ENCODE data around the gene PLIN3.
"Not testable (repeated sequence)": the region's sequence is repeated elsewhere in the genome, so short reads cannot be mapped to it uniquely, and the experiment has no call there.

Gene PLIN3

GRCh38 chr19:4889034-4889815, 21.8 kb upstream of the PLIN3 start:
- no peak for DNase-seq

DNA sequence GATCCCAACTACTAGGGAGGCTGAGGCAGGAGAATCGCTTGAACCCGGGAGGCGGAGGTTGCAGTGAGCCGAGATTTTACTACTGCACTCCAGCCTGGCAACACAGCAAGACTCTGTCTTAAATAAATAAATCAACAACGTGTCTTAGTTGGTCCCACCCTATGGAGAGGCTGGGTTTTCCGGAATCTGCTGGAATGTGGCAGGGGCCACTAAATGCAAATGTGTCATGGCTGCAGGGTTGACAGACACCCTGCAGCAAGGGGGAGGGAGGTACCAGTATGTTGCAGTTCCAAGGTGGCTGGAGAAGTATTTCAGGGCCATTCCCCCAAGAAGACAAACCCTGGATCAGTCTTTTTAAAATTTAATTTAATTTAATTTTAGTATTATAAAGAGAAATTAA, 20.3 kb upstream of the PLIN3 start:
- DNase-seq = not testable (repeated sequence)

DNA sequence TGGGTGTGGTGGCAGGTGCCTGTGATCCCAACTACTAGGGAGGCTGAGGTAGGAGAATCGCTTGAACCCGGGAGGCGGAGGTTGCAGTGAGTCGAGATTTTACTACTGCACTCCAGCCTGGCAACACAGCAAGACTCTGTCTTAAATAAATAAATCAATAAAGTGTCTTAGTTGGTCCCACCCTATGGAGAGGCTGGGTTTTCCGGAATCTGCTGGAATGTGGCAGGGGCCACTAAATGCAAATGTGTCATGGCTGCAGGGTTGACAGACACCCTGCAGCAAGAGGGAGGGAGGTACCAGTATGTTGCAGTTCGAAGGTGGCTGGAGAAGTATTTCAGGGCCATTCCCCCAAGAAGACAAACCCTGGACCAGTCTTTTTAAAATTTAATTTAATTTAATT, 17.5 kb upstream of the PLIN3 start:
- DNase-seq = not testable (repeated sequence)

- DNase-seq = not testable (repeated sequence)
Observed at GRCh38 chr19:4882874-4883273, 15.4 kb upstream of the PLIN3 start.

DNA sequence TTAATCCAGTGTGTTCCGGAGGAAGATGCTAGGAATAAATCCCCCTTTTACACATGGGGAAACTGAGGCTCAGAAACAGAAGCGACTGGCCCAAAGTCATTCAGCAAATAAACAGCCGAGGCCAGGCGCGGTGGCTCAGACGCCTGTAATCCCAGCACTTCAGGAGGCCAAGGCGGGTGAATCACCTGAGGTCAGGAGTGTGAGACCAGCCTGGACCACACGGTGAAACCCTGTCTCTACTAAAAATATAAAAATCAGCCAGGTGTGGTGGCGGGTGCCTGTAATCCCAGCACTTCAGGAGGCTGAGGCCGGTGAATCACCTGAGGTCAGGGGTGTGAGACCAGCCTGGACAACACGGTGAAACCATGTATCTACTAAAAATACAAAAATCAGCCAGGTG, 11.6 kb upstream of the PLIN3 start:
- DNase-seq = no peak

GRCh38 chr19:4878491-4878968, 11.1 kb upstream of the PLIN3 start:
- peak; percentile 20 for DNase-seq

DNA sequence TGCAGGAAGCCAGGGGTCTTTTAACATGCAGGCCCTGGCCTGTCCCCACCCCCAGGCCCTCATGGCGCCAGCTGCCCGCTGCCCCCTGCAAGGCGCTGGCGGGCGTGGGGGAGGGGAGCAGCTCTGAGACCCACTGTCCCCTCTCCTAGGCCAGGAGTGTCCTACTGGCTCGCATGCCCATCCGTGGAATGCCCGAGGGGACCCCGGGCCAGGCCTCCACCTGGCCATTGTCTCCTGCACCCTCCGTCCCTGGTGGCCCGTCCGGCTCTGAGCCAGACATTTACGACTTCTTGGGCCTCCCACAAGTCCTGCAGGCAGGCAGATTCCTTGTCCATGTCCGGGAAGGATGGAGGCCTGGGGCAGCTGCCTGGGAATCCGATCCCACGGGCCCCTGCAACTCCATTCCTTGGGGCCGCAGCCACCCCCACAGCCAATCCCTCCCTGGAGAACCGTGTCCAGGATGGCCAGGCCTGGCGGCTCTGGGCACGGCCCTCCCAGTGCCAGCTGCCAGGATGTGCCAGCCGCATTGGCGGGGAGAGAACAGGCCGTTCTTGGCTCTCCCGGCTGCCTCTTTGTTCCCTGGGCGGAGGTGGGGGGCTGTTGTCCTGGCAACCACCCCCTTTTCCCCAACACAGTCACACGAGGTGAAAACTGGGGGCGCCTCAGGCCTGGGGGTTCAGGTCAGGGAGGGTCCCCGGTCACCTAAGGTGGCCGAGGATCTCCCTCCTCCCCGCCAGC, 10.5 kb upstream of the PLIN3 start:
- no peak for DNase-seq

DNA sequence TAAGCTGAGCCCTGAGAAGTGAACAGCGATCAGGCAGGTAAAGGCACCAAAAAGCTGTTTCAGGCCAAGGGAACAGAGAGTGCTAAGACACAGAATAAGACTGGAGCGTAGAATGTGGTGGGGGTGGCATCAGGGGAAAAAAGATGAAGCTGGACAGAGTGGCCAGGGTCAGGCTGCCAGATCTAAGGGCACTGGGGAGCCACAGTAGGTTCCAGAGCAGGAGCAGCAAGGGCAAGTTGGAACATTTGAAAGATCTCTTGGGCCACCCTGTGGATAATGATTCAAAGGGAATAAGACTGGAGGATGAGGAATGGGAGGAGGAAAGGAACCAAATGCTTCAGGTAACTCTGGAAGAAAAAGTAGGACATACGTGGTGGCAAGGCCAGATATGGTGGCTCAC, 6.5 kb upstream of the PLIN3 start:
- DNase-seq = no peak

- no peak for DNase-seq
Observed at GRCh38 chr19:4871711-4872110, 4.2 kb upstream of the PLIN3 start.

GRCh38 chr19:4870025-4870700, 2.7 kb upstream of the PLIN3 start:
- DNase-seq = peak; percentile 28

DNA sequence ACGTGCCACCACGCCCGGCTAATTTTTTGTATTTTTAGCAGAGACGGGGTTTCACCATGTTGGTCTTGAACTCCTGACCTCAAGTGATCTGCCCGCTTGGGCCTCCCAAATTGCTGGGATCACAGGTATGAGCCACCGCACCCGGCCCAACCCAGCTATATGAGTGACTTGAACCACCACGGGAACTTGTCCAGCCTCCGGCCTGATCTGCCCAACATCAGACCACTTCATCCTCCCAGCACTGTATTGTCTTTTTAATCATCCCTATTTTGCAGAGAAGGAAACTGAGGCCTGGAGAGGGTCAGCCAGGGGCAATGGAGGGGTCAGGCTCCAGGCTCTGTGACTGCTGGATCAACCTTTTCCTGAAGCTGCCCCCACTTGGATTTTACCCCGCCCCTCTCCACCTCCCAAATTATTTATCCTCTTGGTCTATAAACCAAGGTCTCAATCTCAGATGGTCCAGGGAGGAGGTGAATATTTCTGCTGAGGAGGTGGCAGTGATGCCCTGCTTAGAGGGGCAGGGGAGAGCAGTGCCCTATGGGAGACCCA, 893 bp upstream of the PLIN3 start:
- DNase-seq = no peak

GRCh38 chr19:4866595-4867424, 657 bp downstream of the PLIN3 start:
- DNase-seq = no peak

DNA sequence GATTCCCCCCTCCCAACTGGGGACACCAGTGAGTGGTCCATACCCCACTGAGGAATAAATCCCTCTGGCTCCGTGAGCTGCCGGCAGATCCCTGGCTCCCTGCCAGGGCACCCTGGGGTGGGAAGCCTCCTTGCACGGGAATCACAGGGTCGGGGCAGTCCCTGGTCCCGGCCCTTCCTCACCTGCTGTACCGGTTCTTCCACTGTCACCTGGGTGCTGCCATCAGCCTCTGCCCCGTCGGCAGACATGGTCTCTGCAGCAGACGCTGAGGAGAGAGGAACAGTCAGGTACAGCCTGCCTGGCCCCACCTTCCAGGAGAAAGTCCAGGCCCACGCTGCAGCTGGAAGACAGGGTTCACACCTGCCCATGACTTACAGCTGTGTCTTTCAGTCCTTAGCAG, 6.3 kb downstream of the PLIN3 start:
- no peak for DNase-seq

DNA sequence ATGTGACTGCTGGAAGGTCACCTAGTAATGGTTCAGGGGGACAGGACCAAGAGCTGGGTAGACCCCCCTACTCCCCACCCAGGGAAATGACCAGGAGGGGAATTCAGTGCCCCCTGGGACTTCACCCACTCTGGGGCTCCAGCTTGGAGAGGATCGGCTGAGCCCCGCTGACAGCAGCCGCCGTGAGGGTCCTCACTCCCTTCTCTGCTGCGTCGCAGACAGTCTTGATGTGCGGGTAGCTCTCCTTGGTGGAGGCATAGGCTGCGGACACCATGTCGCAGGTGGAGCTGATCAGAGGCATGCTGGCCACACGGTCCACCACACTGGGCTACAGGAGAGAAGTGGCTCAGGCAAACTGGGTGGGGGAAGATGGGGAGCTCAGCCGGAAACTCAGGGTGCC, 7.8 kb downstream of the PLIN3 start:
- DNase-seq = no peak

- DNase-seq = not testable (repeated sequence)
Observed at GRCh38 chr19:4856468-4856867, 11.0 kb downstream of the PLIN3 start.

DNA sequence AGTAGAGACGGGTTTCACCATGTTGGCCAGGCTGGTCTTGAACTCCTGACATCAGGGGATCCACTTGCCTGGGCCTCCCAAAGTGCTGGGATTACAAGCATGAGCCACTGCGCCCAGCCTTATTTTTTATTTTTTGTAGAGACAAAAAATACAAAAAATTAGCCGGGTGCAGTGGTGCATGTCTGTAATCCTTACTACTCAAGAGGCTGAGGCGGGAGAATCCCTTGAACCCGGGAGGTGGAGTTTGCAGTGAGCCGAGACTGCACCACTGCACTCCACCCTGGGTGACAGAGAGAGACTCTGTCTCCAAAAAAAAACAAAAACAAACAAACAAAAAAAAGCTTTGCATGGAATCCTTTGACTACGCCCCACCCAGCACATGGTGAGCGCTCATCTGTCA, 14.0 kb downstream of the PLIN3 start:
- not testable (repeated sequence) for DNase-seq

GRCh38 chr19:4852484-4852883, 15.0 kb downstream of the PLIN3 start:
- no peak for DNase-seq

GRCh38 chr19:4851551-4852290, 15.7 kb downstream of the PLIN3 start:
- DNase-seq = no peak

DNA sequence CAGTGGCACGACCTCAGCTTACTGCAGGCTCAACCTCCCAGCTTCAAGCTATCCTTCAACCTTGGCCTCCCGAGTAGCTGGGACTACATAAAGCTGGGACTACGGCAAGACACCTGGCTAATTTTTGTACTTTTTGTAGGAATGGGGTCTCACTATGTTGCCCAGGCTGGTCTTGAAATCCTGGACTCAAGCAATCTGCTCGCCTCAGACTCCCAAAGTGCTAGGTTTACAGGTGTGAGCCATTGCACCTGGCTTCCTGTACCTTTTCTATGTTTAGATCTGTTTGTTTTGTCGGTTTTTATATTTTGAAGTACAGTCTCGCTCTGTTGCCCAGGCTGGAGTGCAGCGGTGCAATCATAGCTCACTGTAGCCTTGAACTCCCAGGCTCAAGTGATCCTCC, 18.4 kb downstream of the PLIN3 start:
- DNase-seq = no peak

DNA sequence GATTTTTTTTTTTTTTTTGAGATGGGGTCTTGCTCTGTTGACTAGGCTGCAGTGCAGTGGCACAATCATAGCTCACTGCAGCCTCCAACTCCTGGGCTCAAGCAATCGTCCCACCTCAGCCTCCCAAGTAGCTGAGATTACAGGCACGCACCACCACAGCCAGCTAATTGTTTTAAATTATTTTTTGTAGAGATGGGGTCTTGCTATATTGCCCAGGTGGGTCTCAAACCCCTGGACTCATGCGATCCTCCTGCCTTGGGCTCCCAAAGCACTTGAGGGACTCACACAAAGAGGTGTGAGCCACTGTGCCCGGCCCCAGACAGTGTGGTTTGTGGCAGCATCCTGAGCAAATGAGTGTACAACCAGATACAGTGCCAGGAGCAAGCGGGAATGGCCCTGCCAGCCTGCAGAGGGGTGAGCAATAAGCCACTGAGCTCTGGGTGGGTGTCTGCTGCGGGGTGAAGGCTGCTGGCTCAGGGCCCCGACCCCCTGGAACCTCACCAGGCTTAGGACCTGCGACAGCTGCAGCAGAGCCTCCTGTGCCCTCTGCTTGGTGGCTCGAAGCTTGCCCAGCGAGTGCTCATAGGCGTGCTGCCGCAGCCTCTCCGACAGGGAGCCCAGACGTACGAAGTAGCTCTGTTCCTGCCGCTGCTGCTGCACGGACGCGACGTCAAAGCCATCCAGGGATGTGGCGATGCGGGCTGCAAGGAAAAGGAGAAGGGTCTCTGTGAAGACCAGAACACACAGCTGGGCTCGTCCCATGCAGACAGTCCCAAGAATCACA, 20.1 kb downstream of the PLIN3 start:
- DNase-seq = no peak

DNA sequence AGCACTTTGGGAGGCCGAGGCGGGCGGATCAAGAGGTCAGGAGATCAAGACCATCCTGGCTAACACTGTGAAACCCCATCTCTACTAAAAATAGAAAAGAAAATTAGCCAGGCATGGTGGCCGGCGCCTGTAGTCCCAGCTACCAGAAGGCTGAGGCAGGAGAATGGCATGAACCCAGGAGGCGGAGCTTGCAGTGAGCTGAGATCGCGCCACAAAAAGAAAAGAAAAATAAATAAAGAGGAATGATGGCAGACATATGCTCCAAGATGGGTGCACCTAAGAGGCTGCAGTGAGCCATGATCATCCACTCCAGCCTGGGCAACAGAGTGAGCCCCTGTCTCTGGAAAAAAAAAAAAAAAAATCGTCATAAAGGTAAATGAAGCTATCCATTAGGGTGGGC, 21.5 kb downstream of the PLIN3 start:
- DNase-seq = not testable (repeated sequence)
